Measurements from ENCODE around the gene COL27A1.

Gene COL27A1

DNA sequence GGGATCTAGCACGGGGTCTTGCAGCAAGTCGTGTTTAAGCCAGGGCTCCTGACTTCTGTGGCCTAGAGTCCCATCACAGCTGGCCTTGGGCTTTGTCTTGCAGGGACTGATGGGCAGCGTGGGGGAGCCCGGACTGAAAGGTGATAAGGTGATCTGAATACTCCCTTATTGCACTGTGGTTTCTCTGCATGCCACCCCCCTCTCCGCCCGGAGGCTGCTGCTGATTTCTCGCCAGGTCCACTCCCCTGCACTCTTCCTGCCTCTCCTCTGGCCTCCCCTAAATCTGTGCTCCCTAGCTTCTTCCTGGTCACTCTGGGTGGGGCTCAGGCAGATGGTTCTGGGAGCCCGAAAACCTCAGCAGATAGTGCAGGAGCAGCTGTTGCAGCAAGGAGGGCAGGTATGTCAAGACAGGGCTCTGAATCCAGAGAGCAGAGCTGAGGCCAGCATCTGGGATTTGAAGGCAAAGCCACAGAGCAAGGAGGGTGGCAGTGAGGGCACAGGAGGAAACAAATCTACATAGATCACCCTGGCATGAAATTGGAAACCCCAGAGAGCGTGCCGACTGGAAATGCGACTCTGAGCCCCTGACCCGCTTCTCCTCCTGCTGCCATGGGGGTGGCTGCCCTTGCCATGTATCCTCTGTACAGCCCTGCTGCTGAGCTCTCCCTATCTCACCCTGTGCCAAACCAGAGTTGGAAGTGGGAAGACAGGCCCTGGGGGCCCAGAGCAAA lies 76.5 kb downstream of the COL27A1 start:
- Histone ChIP-seq H3K27ac (ENCODE audit: low read length) (no peak overlapping the region), H3K36me3 (ENCODE audit: control insufficient read depth, low read depth, low read length) (no peaks in the 10 kb centered on the region), H3K9me3 (ENCODE audit: control insufficient read depth, low read depth, low read length) (no peaks in the 10 kb centered on the region), H3K27me3 (ENCODE audit: control insufficient read depth, insufficient read depth, low read length) (no peaks in the 10 kb centered on the region), H3K9ac (ENCODE audit: low read length) (no peak overlapping the region), H3K4me1 (ENCODE audit: control insufficient read depth, low read depth, low read length) (no peaks in the 10 kb centered on the region), H3K4me3 (ENCODE audit: low read length) (no peak overlapping the region)

DNA sequence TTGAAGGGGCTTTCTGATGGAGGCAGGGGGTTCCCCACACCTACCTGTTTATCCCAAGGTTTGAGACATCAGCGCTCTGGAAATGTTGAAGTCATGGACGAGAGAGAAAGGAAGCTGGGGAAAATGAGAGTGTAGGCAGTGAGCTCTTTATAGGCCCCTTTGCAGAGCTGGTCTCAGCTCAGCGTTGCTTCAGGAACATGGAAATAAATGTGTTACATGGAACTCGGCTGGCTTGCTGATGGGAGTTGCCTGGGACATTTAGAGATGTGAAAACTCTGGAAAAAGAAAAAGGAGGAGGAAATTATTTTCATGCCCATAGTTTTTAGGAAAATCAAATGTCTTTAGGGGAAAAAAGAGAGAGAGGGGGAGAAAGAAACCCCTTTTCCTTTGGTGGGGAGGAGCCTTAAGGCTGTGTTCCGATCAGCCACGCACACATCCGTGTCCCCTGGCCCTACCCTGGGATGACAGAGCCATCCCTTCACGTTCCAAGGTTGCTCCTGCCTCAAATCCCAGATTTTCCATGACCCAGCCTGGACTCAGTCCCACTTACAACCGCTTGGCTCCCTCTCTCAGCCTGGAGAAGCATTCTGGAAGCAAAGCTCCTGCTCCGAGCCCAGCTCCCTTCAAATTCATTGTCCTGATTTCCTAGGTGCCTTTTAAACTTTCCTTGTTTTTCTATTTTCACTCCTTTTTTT lies 78.3 kb downstream of the COL27A1 start:
- no peak overlapping the region for H3K9ac ChIP-seq (ENCODE audit: low read length)
- H3K27ac ChIP-seq (ENCODE audit: low read length) = no peak overlapping the region
- no peaks in the 10 kb centered on the region for H3K9me3 ChIP-seq (ENCODE audit: control insufficient read depth, low read depth, low read length)
- H3K4me1 ChIP-seq (ENCODE audit: control insufficient read depth, low read depth, low read length) = no peaks in the 10 kb centered on the region
- no peak overlapping the region for H3K4me3 ChIP-seq (ENCODE audit: low read length)
- no peaks in the 10 kb centered on the region for H3K36me3 ChIP-seq (ENCODE audit: control insufficient read depth, low read depth, low read length)
- H3K27me3 ChIP-seq (ENCODE audit: control insufficient read depth, insufficient read depth, low read length) = no peaks in the 10 kb centered on the region

- no peaks in the 10 kb centered on the region for H3K9me3 ChIP-seq (ENCODE audit: control insufficient read depth, low read depth, low read length)
- no peak overlapping the region for H3K9ac ChIP-seq (ENCODE audit: low read length)
- H3K4me1 ChIP-seq (ENCODE audit: control insufficient read depth, low read depth, low read length) = no peaks in the 10 kb centered on the region
- no peaks in the 10 kb centered on the region for H3K27me3 ChIP-seq (ENCODE audit: control insufficient read depth, insufficient read depth, low read length)
- no peak overlapping the region for H3K4me3 ChIP-seq (ENCODE audit: low read length)
- H3K27ac ChIP-seq (ENCODE audit: low read length) = no peak overlapping the region
- H3K36me3 ChIP-seq (ENCODE audit: control insufficient read depth, low read depth, low read length) = no peaks in the 10 kb centered on the region
These were observed 79.8 kb downstream of the COL27A1 start for GRCh38 chr9:114235033-114235661.

DNA sequence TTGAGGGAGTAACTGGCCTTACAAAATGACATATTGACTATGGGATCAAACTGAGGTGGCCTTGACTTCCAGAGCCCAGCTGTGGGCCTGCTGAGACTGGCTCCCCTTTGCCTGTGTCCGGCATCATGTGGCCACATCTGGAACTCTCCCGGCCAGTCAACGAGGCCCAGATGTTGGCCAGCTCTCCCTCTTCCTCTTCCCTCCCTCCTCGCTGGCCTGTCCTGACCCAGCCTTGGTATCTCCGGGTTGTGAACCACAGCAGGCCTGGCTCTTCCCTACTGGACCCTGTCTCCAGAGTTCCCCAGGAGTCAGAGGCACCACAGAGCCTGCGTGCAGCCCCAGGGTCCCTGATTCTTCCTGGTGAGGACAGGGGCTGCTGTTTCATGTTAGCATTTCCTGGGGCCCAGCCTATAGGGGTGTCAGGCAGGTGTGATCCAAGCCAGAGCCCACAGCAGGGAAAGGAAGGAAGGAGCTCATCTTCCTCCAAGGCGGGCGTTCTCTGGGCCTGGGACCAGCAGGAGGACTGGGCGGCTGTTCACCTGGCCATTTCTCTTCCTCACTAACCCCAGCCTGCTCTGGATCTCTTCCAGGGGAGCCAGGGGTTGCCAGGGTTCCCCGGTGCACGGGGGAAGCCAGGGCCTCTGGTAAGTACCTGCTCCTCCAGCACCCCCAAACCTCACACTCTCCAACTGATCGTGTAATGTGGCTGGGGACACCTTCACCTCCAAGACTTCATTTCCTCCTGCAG lies 81.2 kb downstream of the COL27A1 start:
- no peaks in the 10 kb centered on the region for H3K9me3 ChIP-seq (ENCODE audit: control insufficient read depth, low read depth, low read length)
- no peaks in the 10 kb centered on the region for H3K4me1 ChIP-seq (ENCODE audit: control insufficient read depth, low read depth, low read length)
- H3K9ac ChIP-seq (ENCODE audit: low read length) = no peak overlapping the region
- H3K27ac ChIP-seq (ENCODE audit: low read length) = no peak overlapping the region
- no peaks in the 10 kb centered on the region for H3K36me3 ChIP-seq (ENCODE audit: control insufficient read depth, low read depth, low read length)
- H3K27me3 ChIP-seq (ENCODE audit: control insufficient read depth, insufficient read depth, low read length) = no peaks in the 10 kb centered on the region
- H3K4me3 ChIP-seq (ENCODE audit: low read length) = no peak overlapping the region

- Histone ChIP-seq H3K36me3 (ENCODE audit: control insufficient read depth, low read depth, low read length) (no peaks in the 10 kb centered on the region), H3K27me3 (ENCODE audit: control insufficient read depth, insufficient read depth, low read length) (no peaks in the 10 kb centered on the region), H3K4me1 (ENCODE audit: control insufficient read depth, low read depth, low read length) (no peaks in the 10 kb centered on the region), H3K4me3 (ENCODE audit: low read length) (no peak overlapping the region), H3K9ac (ENCODE audit: low read length) (no peak overlapping the region), H3K9me3 (ENCODE audit: control insufficient read depth, low read depth, low read length) (no peaks in the 10 kb centered on the region), H3K27ac (ENCODE audit: low read length) (no peak overlapping the region)
These were observed 81.9 kb downstream of the COL27A1 start for GRCh38 chr9:114237247-114237646.

GRCh38 chr9:114237781-114238180 lies 82.4 kb downstream of the COL27A1 start:
- no peaks in the 10 kb centered on the region for H3K9me3 ChIP-seq (ENCODE audit: control insufficient read depth, low read depth, low read length)
- no peak overlapping the region for H3K27ac ChIP-seq (ENCODE audit: low read length)
- H3K9ac ChIP-seq (ENCODE audit: low read length) = no peak overlapping the region
- no peak overlapping the region for H3K4me3 ChIP-seq (ENCODE audit: low read length)
- no peaks in the 10 kb centered on the region for H3K27me3 ChIP-seq (ENCODE audit: control insufficient read depth, insufficient read depth, low read length)
- H3K36me3 ChIP-seq (ENCODE audit: control insufficient read depth, low read depth, low read length) = no peaks in the 10 kb centered on the region
- H3K4me1 ChIP-seq (ENCODE audit: control insufficient read depth, low read depth, low read length) = no peaks in the 10 kb centered on the region

DNA sequence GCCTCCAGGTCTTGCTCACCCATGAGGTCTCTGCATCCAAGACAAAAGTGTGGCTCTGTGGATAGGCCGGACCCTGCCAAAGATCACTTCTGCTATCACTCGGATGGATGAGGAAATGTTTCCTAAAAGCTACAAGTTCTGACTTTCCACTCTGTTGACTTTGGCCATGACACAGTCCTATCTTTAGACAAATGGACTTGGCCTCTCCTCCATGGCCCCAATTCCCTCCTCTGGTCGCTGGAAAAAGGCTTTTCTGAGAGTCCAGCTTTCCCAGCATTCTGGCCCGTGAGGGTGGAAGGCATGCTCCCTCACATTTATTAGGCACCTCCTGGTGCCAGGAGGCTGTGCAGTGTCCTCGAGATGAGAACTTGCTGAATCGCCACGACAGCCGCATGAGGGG lies 83.1 kb downstream of the COL27A1 start:
- Histone ChIP-seq H3K27ac (ENCODE audit: low read length) (no peak overlapping the region), H3K27me3 (ENCODE audit: control insufficient read depth, insufficient read depth, low read length) (no peaks in the 10 kb centered on the region), H3K9me3 (ENCODE audit: control insufficient read depth, low read depth, low read length) (no peaks in the 10 kb centered on the region), H3K9ac (ENCODE audit: low read length) (no peak overlapping the region), H3K4me3 (ENCODE audit: low read length) (no peak overlapping the region), H3K4me1 (ENCODE audit: control insufficient read depth, low read depth, low read length) (no peaks in the 10 kb centered on the region), H3K36me3 (ENCODE audit: control insufficient read depth, low read depth, low read length) (no peaks in the 10 kb centered on the region)

GRCh38 chr9:114238891-114239875 lies 83.8 kb downstream of the COL27A1 start:
- no peaks in the 10 kb centered on the region for H3K4me1 ChIP-seq (ENCODE audit: control insufficient read depth, low read depth, low read length)
- H3K27me3 ChIP-seq (ENCODE audit: control insufficient read depth, insufficient read depth, low read length) = no peaks in the 10 kb centered on the region
- no peak overlapping the region for H3K9ac ChIP-seq (ENCODE audit: low read length)
- H3K4me3 ChIP-seq (ENCODE audit: low read length) = no peak overlapping the region
- H3K9me3 ChIP-seq (ENCODE audit: control insufficient read depth, low read depth, low read length) = no peaks in the 10 kb centered on the region
- H3K36me3 ChIP-seq (ENCODE audit: control insufficient read depth, low read depth, low read length) = no peaks in the 10 kb centered on the region
- H3K27ac ChIP-seq (ENCODE audit: low read length) = no peak overlapping the region

DNA sequence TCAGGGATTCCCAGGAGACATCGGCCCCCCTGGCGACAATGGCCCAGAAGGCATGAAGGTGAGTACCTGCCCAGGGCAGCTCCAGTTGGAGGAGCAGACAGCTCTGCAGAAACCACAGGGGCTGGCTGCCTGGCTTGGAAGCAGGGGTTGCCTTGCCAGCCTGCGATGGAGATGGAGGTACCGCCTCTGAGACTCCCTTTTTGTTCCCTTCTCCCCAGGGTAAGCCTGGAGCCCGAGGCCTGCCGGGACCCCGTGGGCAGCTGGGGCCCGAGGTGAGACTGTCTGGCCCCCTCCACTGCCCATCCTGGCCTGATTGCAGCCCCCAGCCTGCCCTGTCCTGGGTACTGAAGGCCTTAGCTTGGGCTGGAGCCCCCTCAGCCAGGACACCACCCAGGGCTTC lies 84.9 kb downstream of the COL27A1 start:
- Histone ChIP-seq H3K27me3 (ENCODE audit: control insufficient read depth, insufficient read depth, low read length) (no peaks in the 10 kb centered on the region), H3K4me3 (ENCODE audit: low read length) (no peak overlapping the region), H3K4me1 (ENCODE audit: control insufficient read depth, low read depth, low read length) (no peaks in the 10 kb centered on the region), H3K27ac (ENCODE audit: low read length) (no peak overlapping the region), H3K9me3 (ENCODE audit: control insufficient read depth, low read depth, low read length) (no peaks in the 10 kb centered on the region), H3K9ac (ENCODE audit: low read length) (no peak overlapping the region), H3K36me3 (ENCODE audit: control insufficient read depth, low read depth, low read length) (no peaks in the 10 kb centered on the region)

DNA sequence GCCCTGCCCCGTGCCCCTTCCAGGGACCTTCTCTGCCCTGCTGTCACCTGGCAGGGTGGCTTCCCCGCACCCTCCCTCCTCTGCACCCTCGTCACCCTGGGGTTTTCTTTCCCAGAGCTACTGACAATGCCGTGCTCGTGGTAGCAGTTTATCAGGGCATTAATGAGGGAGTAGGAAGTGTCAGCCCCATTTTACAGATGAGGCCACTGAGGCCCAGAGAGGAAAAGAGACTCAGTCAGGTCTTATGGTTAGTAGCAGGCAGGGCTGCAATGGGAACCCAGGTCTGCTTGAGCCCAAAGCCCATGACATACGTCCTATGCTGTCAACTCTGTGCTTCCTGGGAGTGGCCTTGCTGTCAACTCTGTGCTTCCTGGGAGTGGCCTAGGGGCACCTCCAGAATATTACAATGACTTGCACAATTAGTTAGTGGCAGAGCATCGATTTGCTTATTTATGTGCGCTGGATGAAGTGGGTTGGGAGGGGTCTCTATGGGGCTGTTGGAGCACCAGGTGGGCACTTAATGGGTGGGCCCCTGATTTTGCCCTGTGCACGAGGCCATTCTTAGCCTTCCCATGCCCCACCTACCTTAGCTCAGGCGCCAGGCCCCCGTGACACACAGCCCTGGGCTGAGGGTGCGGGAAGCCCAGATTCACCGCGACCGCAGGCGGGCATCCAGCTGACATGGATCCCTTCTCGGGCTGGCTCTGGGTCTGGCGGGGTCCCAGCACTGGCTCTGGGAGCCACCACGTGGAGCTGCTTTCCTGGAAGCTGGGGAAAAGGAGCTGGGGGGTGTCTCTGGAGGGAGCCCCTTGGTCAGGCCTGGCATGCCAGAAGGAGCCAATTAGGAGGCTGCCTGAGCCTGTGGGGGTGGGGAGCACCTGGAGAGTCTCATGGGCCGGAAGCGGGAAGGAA lies 85.6 kb downstream of the COL27A1 start:
- H3K9me3 ChIP-seq (ENCODE audit: control insufficient read depth, low read depth, low read length) = no peaks in the 10 kb centered on the region
- H3K36me3 ChIP-seq (ENCODE audit: control insufficient read depth, low read depth, low read length) = no peaks in the 10 kb centered on the region
- no peak overlapping the region for H3K4me3 ChIP-seq (ENCODE audit: low read length)
- no peak overlapping the region for H3K9ac ChIP-seq (ENCODE audit: low read length)
- H3K4me1 ChIP-seq (ENCODE audit: control insufficient read depth, low read depth, low read length) = no peaks in the 10 kb centered on the region
- no peaks in the 10 kb centered on the region for H3K27me3 ChIP-seq (ENCODE audit: control insufficient read depth, insufficient read depth, low read length)
- H3K27ac ChIP-seq (ENCODE audit: low read length) = no peak overlapping the region

All from iPS-18a (cell line).